Choroid plexus epithelial cell (primary cell): ENCODE results near the gene EPHA8.

Source experiments
- DNase-seq: peaks from one replicate; pipeline ENCODE4 v3.0.0-alpha.2; 2010; ENCODE audit warnings: low read depth
- H3K4me3 ChIP-seq: 2 replicates; pipeline ENCODE4 v1.5.1; 2011; ENCODE audit warnings: low read depth, mild to moderate bottlenecking, control low read depth, low read length, moderate library complexity
- TF ChIP-seq, protein P1 (sequence below): conservative IDR thresholded peaks from 2 replicates; pipeline ENCODE4 v1.5.1; 2011; ENCODE audit warnings: low read depth, mild to moderate bottlenecking, control low read depth, inconsistent platforms, low read length, moderate library complexity

The EPHA8 gene

DNA sequence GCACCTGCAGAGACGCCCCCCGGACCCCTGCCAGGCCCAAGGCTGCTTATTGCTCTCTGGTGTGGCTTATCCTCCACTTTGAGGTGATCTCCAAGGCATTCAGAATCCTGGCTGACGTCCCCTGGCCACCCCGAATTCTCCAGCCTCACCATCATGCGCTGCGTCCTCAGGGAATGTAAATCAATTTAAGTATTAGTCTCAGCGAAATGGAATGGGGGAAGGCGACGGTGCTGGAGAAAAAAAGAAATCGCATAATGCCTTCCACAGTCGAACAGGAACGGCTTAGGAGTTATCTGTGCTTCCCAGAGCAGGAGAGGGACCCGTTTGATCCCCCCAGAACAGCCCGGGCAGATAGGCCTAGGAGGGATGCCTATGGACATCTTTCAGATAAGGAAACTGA lies 2.9 kb downstream of the EPHA8 start:
- TF ChIP-seq, protein P1, sequence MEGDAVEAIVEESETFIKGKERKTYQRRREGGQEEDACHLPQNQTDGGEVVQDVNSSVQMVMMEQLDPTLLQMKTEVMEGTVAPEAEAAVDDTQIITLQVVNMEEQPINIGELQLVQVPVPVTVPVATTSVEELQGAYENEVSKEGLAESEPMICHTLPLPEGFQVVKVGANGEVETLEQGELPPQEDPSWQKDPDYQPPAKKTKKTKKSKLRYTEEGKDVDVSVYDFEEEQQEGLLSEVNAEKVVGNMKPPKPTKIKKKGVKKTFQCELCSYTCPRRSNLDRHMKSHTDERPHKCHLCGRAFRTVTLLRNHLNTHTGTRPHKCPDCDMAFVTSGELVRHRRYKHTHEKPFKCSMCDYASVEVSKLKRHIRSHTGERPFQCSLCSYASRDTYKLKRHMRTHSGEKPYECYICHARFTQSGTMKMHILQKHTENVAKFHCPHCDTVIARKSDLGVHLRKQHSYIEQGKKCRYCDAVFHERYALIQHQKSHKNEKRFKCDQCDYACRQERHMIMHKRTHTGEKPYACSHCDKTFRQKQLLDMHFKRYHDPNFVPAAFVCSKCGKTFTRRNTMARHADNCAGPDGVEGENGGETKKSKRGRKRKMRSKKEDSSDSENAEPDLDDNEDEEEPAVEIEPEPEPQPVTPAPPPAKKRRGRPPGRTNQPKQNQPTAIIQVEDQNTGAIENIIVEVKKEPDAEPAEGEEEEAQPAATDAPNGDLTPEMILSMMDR, result no peak
- no peak overlapping the region for H3K4me3 ChIP-seq
- no peak for DNase-seq

DNA sequence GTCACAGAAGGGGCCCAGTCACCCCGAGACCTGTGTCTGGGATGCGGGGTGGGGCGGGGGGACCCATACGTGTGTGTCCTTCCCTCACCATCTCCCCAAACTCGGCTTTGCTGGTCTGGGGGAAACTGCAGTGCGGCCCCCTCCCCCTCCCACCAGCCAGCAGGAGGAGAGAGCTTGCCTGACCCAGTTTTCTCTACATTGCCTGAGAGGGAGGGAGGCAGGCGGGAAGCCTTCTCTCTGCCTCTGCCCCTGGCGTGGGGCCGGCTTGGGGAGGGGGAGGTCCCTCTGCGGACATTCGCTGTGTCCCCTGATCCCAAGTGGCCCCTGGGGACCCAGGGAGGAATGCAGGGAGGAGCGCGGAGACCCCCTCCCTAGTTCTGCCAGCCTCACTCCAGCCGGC lies 3.9 kb downstream of the EPHA8 start:
- H3K4me3 ChIP-seq, result no peak overlapping the region
- TF ChIP-seq, protein P1, result no peak
- no peak for DNase-seq

DNA sequence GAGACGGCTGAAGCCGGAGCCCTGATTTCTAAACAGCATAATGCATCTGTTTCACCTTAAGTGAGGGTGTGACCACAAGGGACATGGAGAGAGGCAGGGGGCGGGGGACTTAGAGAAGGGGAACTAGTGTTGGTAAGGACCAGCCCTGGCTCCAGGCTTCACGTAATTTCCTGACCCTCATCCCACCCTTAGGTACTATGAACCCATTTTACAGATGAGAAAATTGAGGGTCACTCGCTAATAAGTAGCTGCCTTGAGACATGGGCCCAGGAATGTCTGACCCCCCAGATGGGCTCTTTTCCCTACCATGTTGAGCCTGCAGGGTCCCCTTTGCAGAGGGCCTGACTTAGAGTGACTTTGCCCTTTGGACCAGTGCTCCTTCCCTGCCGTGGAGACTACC lies 4.7 kb downstream of the EPHA8 start:
- no peak for DNase-seq
- no peak overlapping the region for H3K4me3 ChIP-seq
- TF ChIP-seq, protein P1, result no peak

- DNase-seq, result no peak
- TF ChIP-seq, protein P1, result no peak
- H3K4me3 ChIP-seq, result no peak overlapping the region
Measured at GRCh38 chr1:22569269-22569668, 6.0 kb downstream of the EPHA8 start.

- DNase-seq, result no peak
- TF ChIP-seq, protein P1, result no peak
- H3K4me3 ChIP-seq, result no peak overlapping the region
Measured at GRCh38 chr1:22570140-22570909, 7.0 kb downstream of the EPHA8 start.

DNA sequence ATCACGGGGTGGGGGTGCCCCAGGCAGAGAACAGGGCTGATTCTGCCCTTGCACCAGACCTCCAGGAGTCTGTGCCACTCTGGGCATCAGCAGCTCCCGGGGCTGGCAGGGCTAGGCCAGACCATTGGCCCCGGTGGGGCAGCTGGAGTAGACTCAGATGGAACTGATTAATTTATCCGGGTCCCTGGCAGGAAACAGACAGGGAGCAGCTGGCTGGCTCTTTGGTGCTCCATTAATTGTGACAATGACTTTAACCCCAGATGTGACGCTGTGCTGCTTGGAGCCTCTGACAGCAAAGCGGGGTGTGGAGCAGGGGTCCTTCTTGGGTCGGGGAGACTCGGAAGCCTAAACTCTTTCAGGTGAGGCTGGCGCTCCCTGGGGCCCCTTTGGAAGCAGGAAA lies 9.5 kb downstream of the EPHA8 start:
- TF ChIP-seq, protein P1, result no peak
- no peak overlapping the region for H3K4me3 ChIP-seq
- DNase-seq, result no peak

GRCh38 chr1:22573237-22573636 lies 9.9 kb downstream of the EPHA8 start:
- TF ChIP-seq, protein P1, result no peak
- DNase-seq, result no peak
- H3K4me3 ChIP-seq, result no peak overlapping the region
